Liver (tissue), 3 donors: Measurements from ENCODE around the gene SBNO1.

Experiments used
- ATF3 ChIP-seq: IDR thresholded peaks from 2 replicates; pipeline ENCODE4 v1.6.1; 2016; ENCODE audit warnings: antibody characterized with exemption
- CTCF ChIP-seq: fragments of 150-350 bp; IDR thresholded peaks from 2 replicates; pipeline ENCODE4 v1.5.1; 2017; ENCODE audit warnings: improper control_type of control experiment, low read depth, low read length; ENCODE audit not compliant: missing input control
- FOXA1 ChIP-seq: IDR thresholded peaks from 2 replicates; pipeline ENCODE4 v1.6.1; 2016; ENCODE audit warnings: antibody characterized with exemption
- FOXA2 ChIP-seq: IDR thresholded peaks from 2 replicates; pipeline ENCODE4 v1.6.1; 2016; ENCODE audit warnings: antibody characterized with exemption
- GABPA ChIP-seq, 2 donors: IDR thresholded peaks in 1 of 2; conservative IDR thresholded peaks in 1 of 2; 2 replicates each; pipeline ENCODE4 v1.6.1; 2016; ENCODE audit warnings: antibody characterized with exemption in 2 of 2, mild to moderate bottlenecking in 1 of 2, moderate library complexity in 1 of 2
- HNF4A ChIP-seq, 2 donors: conservative IDR thresholded peaks; 2 replicates each; pipeline ENCODE4 v1.6.1; 2016; ENCODE audit warnings: antibody characterized with exemption in 2 of 2, mild to moderate bottlenecking in 2 of 2
- MAX ChIP-seq: IDR thresholded peaks from 2 replicates; pipeline ENCODE4 v1.6.1; 2016; ENCODE audit warnings: antibody characterized with exemption
- RAD21 ChIP-seq, 2 donors: IDR thresholded peaks; 2 replicates each; pipeline ENCODE4 v1.6.1; 2016; ENCODE audit warnings: antibody characterized with exemption in 2 of 2, mild to moderate bottlenecking in 2 of 2
- REST ChIP-seq: IDR thresholded peaks from 2 replicates; pipeline ENCODE4 v1.6.1; 2016; ENCODE audit warnings: antibody characterized with exemption, mild to moderate bottlenecking
- SP1 ChIP-seq: IDR thresholded peaks from 2 replicates; pipeline ENCODE4 v1.6.1; 2018; ENCODE audit warnings: antibody characterized with exemption, mild to moderate bottlenecking
- TAF1 ChIP-seq: conservative IDR thresholded peaks from 2 replicates; pipeline ENCODE4 v1.6.1; 2016; ENCODE audit warnings: antibody characterized with exemption, mild to moderate bottlenecking
- YY1 ChIP-seq: IDR thresholded peaks from 2 replicates; pipeline ENCODE4 v1.6.1; 2016; ENCODE audit warnings: antibody characterized with exemption, mild to moderate bottlenecking
- ZBTB33 ChIP-seq: IDR thresholded peaks from 2 replicates; pipeline ENCODE4 v1.6.1; 2016; ENCODE audit warnings: antibody characterized with exemption
- donor health status: healthy.
- donor health status: healthy.

GRCh38 chr12:123243671-123244262, 120.9 kb downstream of the SBNO1 start:
- no peak for TF ChIP-seq GABPA (IDR thresholded peaks at IDR 0.05 in 1 of 2, conservative IDR thresholded peaks at IDR 0.05 in 1 of 2)
- no peak for TF ChIP-seq TAF1
- TF ChIP-seq RAD21 (IDR thresholded peaks at IDR 0.05): no peak
- TF ChIP-seq CTCF: no peak
- no peak for TF ChIP-seq ATF3
- no peak for TF ChIP-seq ZBTB33
- no peak for TF ChIP-seq FOXA2
- no peak for TF ChIP-seq FOXA1
- no peak for TF ChIP-seq YY1
- TF ChIP-seq SP1: no peak
- no peak for TF ChIP-seq HNF4A (conservative IDR thresholded peaks at IDR 0.05)
- no peak for TF ChIP-seq REST
- TF ChIP-seq MAX: no peak
